T47D (cell line): ENCODE results near the gene THAP11.
A peak's percentile ranks its signal among the peaks of the same experiment; 100 is the strongest.
"Not testable (repeated sequence)": the region's sequence is repeated elsewhere in the genome, so short reads cannot be mapped to it uniquely, and the experiment has no call there.

Source experiments
- DNase-seq, 2 experiments: peaks; one replicate each; pipeline versions ENCODE4 v3.0.0 to v3.0.0-alpha.2; 2011 to 2012; ENCODE audit warnings: low read depth in 1 of 2, low spot score in 1 of 2
- JUND ChIP-seq: IDR thresholded peaks from 2 replicates; pipeline ENCODE4 v1.6.1; 2012; ENCODE audit warnings: low read depth
- in situ Hi-C: cut with HindIII; loops from 2 replicates; pipeline ENCODE4 v1.10.0; 2016; ENCODE audit warnings: low sequenced_read_pairs, low pct_unique_long_range_greater_than_20kb

Gene THAP11

DNA sequence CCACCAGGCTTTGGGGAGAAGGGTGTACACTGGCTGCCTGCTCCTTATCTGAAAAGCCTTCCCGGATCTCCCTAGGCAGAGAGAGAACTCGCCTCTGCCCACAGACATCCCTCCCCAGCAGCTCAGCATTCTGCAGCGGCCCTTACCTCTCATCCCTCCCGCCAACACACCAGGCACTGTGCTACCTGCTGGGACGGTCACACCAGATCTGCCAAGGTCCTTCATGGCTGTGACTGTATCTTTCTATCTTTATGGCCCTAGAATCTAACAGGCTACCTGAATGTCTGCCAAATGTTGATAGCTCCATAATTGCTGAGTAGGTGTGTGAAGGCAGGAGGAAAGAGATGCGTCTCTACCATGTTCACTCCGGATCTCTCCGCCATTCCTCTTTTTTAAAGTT, 27.6 kb upstream of the THAP11 start:
- no peak for DNase-seq
- in situ Hi-C loops: no loop called here
- no peak for TF ChIP-seq JUND

DNA sequence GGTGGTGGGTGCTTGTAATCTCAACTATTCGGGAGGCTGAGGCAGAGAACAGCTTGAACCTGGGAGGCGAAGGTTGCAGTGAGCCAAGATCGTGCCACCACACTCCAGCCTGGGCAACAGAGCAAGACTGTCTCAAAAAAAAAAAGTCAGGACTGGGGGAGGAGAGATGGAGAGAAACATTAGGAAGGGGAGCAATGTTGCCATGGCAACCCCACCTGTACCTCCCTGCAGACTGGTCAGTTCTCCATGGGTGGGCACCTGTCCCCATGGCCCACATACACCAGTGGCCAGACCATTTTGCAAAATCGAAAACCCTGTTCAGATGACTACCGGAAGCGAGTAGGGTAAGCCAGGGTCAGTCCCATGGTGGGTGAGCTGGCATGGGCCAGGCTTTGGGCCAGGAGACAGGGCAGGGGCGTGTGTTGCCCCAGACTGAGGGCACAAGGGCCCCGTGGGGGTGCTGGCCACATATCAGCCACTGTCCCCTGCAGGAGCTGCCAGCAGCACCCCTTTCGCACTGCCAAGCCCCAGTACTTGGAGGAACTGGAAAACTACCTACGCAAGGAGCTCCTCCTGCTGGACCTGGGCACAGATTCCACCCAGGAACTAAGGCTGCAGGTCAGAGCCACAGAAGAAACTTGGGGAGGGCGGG, 21.4 kb upstream of the THAP11 start:
- in situ Hi-C loops: no loop called here
- no peak for TF ChIP-seq JUND
- no peak for DNase-seq

DNA sequence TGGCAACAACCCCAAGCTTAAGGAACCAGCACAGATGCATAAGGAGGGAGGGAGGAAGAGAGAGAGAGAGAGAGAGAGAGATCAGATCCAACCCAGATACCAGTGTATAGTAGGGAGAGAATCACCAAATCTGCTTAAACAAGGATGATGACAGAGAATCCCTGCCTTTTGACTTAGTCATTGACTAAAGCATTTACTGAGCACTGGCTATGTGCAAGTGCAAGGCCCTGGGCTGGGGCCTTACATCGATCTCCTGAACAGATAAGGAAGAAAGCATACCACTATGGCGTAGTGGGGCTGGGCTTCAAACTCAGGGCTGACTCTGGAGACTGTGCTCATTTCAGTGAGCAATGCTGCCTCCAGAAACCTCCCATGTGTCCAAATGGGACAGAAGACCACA, 19.6 kb upstream of the THAP11 start:
- in situ Hi-C loops: no loop called here

DNA sequence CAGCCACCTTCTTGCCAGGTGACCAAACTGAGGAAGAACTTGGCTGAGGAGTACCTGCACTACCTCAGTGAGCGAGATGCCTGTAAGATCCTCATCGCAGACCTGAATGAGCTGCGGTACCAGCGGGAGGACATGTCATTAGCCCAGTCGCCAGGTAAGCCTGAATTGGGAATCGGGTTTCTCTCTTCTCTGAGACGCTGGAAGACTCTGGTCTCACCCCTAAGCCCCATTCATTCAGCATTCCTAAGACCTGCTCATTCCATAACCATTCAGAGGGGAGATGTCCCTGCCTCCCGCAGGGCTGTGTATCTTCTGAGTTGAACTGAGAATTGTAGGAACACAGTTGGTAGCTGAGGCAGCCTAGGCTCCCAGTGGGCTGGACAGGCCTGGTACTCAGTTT, 17.0 kb upstream of the THAP11 start:
- TF ChIP-seq JUND: no peak
- no peak for DNase-seq
- in situ Hi-C loops: no loop called here

More for the DNA sequence above, 19.6 kb upstream of the THAP11 start:
- no peak for DNase-seq
- TF ChIP-seq JUND: no peak

DNA sequence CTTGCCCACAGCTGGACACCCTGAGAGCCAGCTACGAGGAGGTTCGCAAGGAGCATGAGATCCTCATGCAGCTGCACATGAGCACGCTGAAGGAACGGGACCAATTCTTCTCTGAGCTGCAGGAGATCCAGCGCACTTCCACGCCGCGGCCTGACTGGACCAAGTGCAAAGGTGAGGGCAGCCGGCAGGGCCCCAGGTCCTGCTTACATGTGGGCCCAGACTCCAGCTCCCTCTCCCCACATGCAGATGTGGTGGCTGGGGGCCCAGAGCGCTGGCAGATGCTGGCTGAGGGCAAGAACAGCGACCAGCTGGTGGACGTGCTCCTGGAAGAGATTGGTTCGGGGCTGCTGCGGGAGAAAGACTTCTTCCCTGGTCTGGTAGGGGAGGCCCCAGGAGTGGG, 16.2 kb upstream of the THAP11 start:
- DNase-seq: no peak
- no peak for TF ChIP-seq JUND
- in situ Hi-C loops: no loop called here

DNA sequence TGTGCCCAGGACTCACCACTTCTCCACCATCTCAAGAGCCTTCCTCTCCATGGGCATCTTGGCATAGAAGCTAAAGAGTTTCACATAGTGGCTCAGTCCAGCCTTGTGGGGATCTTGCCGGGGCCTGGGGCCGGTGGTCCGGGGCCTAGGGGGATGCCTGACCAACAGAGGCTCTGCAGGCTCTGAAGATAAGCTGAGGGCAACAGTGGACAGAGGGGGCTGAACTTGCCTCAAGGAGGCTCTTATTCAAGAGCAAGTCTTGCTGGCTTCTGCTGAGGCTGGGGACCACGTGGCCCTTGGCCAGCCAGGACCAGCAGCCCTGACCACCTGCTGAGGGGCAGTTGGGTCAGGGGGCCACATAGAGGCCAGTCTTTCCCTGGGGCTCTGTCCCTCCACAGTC, 13.5 kb upstream of the THAP11 start:
- no peak for TF ChIP-seq JUND
- DNase-seq: no peak
- in situ Hi-C loops: no loop called here

DNA sequence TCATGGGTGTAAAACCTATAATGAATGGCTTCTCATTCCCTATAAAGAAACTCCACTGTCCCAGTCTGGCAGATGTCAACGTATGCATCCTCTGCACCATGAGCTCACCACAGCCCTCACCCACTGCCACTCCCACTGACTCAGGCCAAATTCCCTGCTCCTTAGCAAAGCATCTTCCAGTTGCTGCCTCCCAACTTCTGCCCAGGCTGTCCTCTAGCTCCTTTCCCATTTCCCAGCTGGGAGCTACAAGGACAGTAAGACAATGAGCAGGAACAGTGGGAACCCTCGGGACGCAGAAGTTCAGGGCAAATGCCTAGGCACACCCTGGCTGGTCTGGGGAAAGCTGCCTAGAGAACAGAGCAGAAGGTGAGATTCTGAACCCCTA, 9.1 kb upstream of the THAP11 start:
- TF ChIP-seq JUND: no peak
- in situ Hi-C loops: no loop called here
- no peak for DNase-seq

DNA sequence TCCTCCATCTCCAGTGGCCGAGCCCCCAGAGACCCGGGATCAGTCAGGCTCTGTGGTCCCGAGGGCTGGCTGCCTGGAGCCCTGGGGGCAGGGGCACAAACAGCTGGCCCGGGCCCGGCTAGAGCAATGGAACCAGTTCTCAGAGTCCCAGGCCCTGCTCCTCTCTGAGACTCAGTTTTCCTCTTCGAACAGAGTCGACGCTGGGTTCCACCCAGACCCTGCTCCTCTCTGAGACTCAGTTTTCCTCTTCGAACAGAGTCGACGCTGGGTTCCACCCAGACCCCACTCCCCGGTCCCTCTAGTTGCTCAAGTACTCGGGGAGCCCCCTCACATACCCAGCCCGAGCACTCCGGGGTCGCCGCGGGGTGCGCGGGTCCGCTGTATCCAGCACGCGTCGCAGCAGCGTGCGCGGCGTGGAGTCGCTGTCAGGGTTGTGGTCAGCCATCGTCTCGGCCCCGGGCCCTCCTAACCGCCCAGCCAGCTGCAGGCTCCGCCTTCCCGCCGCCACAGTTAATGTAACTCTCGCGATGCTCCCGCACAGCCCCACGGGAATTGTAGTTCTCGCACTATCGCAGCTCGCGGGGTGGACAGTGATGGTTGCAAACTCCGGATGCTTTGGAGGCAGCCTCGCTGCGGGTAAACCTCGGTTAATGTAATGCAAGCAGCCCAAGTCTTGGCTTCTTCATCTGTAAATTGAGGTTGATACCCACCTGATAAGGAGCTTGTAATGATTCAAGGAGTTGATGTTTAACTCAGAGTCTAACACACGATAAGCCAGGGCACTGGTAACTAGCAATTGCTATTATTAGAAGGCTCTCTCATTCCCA, 8.5 kb upstream of the THAP11 start:
- in situ Hi-C loops: no loop called here
- no peak for TF ChIP-seq JUND
- DNase-seq: peak; percentile 87 to 89

DNA sequence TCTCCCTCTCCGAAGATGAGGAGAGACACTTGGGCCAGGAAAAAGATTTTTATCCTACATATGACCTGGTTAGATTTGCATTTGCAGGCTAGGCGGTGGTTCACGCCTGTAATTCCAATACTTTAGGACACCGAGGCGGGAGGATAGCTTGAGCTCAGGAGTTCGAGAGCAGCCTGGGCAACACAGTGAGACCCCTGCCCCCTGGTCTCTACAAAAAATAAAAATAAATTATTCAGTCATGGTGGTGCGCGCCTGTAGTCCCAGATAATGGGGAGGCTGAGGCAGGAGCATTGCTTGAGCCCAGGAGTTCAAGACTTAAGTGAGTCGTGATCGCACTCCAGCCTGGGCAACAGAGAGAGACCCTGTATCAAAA, 7.9 kb upstream of the THAP11 start:
- in situ Hi-C loops: no loop called here
- DNase-seq: no peak
- TF ChIP-seq JUND: no peak

DNA sequence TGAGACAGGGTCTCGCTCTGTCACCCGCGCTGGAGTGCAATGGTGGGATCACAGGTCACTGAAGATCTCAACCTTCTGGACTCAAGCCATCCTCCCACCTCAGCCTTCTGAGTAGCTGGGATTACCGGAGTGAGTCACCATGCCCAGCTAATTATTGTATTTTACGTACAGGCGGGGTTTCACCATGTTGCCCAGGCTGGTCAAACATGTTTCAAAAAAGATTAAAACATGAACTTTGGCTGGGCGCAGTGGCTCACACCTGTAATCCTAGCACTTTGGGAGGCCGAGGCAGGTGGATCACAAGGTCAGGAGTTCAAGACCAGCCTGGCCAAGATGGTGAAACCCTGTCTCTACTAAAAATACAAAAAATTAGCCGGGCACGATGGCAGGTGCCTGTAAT, 4.9 kb upstream of the THAP11 start:
- in situ Hi-C loops, DNase-seq: not testable (repeated sequence)

DNA sequence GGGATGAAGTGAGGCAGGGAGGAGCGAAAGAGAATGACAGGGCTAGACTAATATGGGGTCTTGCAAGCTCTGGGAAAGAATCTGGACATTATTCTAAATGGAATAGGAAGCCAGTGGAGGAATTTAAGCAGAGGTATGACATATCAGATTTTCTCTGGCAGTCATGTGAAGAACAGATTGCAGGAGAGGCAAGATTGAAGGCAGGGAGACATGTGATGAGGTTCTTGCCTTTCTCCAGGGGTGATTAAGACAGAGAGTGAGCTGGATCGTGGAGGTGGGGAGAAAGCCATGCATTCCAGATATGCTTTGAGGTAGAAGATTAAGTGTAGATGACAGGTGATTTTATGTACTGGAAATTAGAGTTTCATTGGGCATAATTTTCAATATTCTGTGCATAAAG, 4.3 kb upstream of the THAP11 start:
- in situ Hi-C loops: no loop called here
- no peak for DNase-seq
- no peak for TF ChIP-seq JUND

DNA sequence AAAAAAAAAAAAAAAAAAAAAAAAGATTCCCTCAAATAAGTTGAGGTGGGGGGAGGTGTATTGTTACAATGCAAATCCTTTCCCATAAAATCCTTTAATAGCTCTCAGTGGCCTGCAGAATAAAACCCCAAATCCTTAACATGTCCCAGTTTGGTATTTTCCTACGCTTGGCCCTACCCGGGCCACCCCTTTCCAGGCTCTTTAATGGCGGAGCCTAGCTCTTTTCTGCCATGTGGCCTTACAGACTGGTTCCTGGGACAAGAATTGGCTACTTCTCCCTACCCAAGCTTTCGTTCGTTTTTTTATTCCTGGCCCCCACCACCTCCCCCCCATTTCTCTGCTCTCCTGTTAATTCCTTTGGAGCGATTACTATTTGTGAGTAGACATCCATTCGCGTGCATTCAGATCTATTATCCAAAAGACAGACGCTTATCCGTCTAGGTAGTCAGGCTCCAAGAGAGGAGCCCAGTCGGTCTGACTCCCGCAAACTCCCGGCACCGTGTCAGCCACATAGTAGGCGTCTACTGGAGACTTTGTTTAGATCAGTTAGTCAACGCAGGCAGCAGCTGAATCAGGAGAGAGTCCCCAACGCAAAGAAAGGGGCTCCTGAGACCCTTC, 813 bp upstream of the THAP11 start:
- DNase-seq: no peak
- no peak for TF ChIP-seq JUND

More for the DNA sequence above, 813 bp upstream of the THAP11 start:
- in situ Hi-C loops: no loop called here
